ENCODE results near the gene EFCAB13.

- TF ChIP-seq POLR2AphosphoS5 (IDR thresholded peaks at IDR 0.05; ENCODE audit: low read depth, low read length): no peak
- TF ChIP-seq, protein P1, sequence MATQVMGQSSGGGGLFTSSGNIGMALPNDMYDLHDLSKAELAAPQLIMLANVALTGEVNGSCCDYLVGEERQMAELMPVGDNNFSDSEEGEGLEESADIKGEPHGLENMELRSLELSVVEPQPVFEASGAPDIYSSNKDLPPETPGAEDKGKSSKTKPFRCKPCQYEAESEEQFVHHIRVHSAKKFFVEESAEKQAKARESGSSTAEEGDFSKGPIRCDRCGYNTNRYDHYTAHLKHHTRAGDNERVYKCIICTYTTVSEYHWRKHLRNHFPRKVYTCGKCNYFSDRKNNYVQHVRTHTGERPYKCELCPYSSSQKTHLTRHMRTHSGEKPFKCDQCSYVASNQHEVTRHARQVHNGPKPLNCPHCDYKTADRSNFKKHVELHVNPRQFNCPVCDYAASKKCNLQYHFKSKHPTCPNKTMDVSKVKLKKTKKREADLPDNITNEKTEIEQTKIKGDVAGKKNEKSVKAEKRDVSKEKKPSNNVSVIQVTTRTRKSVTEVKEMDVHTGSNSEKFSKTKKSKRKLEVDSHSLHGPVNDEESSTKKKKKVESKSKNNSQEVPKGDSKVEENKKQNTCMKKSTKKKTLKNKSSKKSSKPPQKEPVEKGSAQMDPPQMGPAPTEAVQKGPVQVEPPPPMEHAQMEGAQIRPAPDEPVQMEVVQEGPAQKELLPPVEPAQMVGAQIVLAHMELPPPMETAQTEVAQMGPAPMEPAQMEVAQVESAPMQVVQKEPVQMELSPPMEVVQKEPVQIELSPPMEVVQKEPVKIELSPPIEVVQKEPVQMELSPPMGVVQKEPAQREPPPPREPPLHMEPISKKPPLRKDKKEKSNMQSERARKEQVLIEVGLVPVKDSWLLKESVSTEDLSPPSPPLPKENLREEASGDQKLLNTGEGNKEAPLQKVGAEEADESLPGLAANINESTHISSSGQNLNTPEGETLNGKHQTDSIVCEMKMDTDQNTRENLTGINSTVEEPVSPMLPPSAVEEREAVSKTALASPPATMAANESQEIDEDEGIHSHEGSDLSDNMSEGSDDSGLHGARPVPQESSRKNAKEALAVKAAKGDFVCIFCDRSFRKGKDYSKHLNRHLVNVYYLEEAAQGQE (IDR thresholded peaks at IDR 0.05; ENCODE audit: insufficient read depth in 1 of 2, low read depth in 2 of 2, low read length in 2 of 2): no peak
- TF ChIP-seq TAF1 (IDR thresholded peaks at IDR 0.05; ENCODE audit: borderline replicate concordance, insufficient read depth, low read length): no peak
These were observed 35.1 kb upstream of the EFCAB13 start for GRCh38 chr17:47288531-47289116.

Data from PFSK-1 (cell line).